Measurements from ENCODE around the gene JADE1. TPM values are rescaled to one million over a fixed set of nuclear protein-coding genes. Genes with fewer than 3 reads are reported as not detected.

JADE1 gene
- total RNA-seq, 1 experiment from 2014 or later = 192 TPM

GRCh38 chr4:128820671-128821070 is 11.2 kb downstream of the JADE1 start:
- Histone ChIP-seq H3K27me3 (ENCODE audit: insufficient read depth, low read length) (no peaks in the 10 kb centered on the region), H3K23ac (ENCODE audit: insufficient read length, low read depth, low read length) (no peak overlapping the region), H2BK5ac (ENCODE audit: insufficient read length, low read length) (no peak overlapping the region), H3K4me2 (ENCODE audit: insufficient read depth, insufficient read length, low read length) (no peak overlapping the region), H3K9ac (ENCODE audit: extremely low read depth, insufficient read length, low read length) (no peak overlapping the region), H3K4me1 (ENCODE audit: insufficient read depth, low read length) (peaks cover 11% of the 10 kb centered on the region), H3K18ac (ENCODE audit: insufficient read length, low read depth, low read length) (no peak overlapping the region), H3K79me2 (ENCODE audit: insufficient read depth, low read length) (peaks cover 84% of the 10 kb centered on the region), H3K23me2 (ENCODE audit: insufficient read length, low read depth, low read length, poor library complexity, severe bottlenecking) (no peaks in the 10 kb centered on the region), H2BK20ac (ENCODE audit: low read depth, low read length, poor library complexity, severe bottlenecking) (no peak overlapping the region), H2BK12ac (ENCODE audit: insufficient read length, low read depth, low read length) (no peak overlapping the region), H4K20me1 (ENCODE audit: control insufficient read depth, insufficient read depth, insufficient read length) (no peaks in the 10 kb centered on the region), H2BK15ac (ENCODE audit: low read depth, low read length) (no peak overlapping the region), H2BK120ac (ENCODE audit: low read depth, low read length, poor library complexity, severe bottlenecking) (no peak overlapping the region), H3K27ac (ENCODE audit: insufficient read length, low read depth, low read length) (no peak overlapping the region), H3K56ac (ENCODE audit: insufficient read length, low read depth, low read length) (no peak overlapping the region), H4K8ac (replicated peaks; ENCODE audit: insufficient read length, low read depth, low read length) (no peak overlapping the region), H2AFZ (ENCODE audit: low read length) (no peak overlapping the region), H3K4ac (ENCODE audit: low read depth, low read length) (no peak overlapping the region), H4K91ac (ENCODE audit: insufficient read length, low read depth, low read length) (no peak overlapping the region), H3T11ph (ENCODE audit: low read length) (no peak overlapping the region), H3K14ac (ENCODE audit: insufficient read depth, low read length) (no peak overlapping the region), H3K79me1 (ENCODE audit: insufficient read depth, low read depth, low read length, poor library complexity, severe bottlenecking) (peaks cover 3% of the 10 kb centered on the region), H2AK5ac (ENCODE audit: insufficient read length, low read length) (no peak overlapping the region), H3K9me3 (ENCODE audit: control insufficient read depth, low read depth, low read length) (no peaks in the 10 kb centered on the region), H4K5ac (ENCODE audit: insufficient read length, low read depth, low read length) (no peak overlapping the region)
- H3K9me3 Mint-ChIP-seq = no peaks in the 10 kb centered on the region
- DNase-seq = no peak
- H3K4me1 Mint-ChIP-seq = peaks cover 80 to 85% of the 10 kb centered on the region in 2 experiments
- no peaks in the 10 kb centered on the region for H3K27me3 Mint-ChIP-seq (ENCODE audit: low read depth)
- TF ChIP-seq CTCF (conservative IDR thresholded peaks at IDR 0.05) = no peak
- no peak overlapping the region for H3K4me3 Mint-ChIP-seq
- peak overlapping the region in 2 of 3 experiments; percentile 23 to 55; a peak in 1 of 7 replicates for H3K27ac Mint-ChIP-seq
- H3K36me3 Mint-ChIP-seq (ENCODE audit: insufficient read depth in 1 of 3, low read depth in 3 of 3) = peaks cover 26 to 51% (median 37%) of the 10 kb centered on the region in 3 experiments
- no CpG with 5 or more reads among the region's 3 CpGs for WGBS (ENCODE audit: extremely low coverage, insufficient read length, low lambda C conversion rate)

All from H9 (cell line).